IPS-20b (cell line): ENCODE data around the gene CAMK2G.

Experiments
- H3K27ac ChIP-seq: one replicate; pipeline ENCODE4 v1.5.1; 2013; ENCODE audit warnings: low read length
- H3K27me3 ChIP-seq: 2 replicates; pipeline ENCODE4 v1.6.1; 2013; ENCODE audit warnings: mild to moderate bottlenecking, low read length, inconsistent platforms; ENCODE audit not compliant: insufficient read depth
- H3K36me3 ChIP-seq: 2 replicates; pipeline ENCODE4 v1.6.1; 2013; ENCODE audit warnings: low read depth, mild to moderate bottlenecking, inconsistent platforms, low read length, moderate library complexity; ENCODE audit not compliant: insufficient read depth
- H3K4me1 ChIP-seq: 2 replicates; pipeline ENCODE4 v1.6.1; 2013; ENCODE audit warnings: mild to moderate bottlenecking, control low read depth, inconsistent platforms, low read length, moderate library complexity; ENCODE audit not compliant: insufficient read depth
- H3K4me3 ChIP-seq: 2 replicates; pipeline ENCODE4 v1.5.1; 2013; ENCODE audit warnings: mild to moderate bottlenecking, low read length, inconsistent platforms
- H3K9ac ChIP-seq: 2 replicates; pipeline ENCODE4 v1.6.1; 2013; ENCODE audit warnings: low read depth, mild to moderate bottlenecking, inconsistent platforms, low read length, moderate library complexity
- H3K9me3 ChIP-seq: 2 replicates; pipeline ENCODE4 v1.6.1; 2013; ENCODE audit warnings: mild to moderate bottlenecking, low read depth, low read length, inconsistent platforms; ENCODE audit not compliant: insufficient read depth

Gene CAMK2G

DNA sequence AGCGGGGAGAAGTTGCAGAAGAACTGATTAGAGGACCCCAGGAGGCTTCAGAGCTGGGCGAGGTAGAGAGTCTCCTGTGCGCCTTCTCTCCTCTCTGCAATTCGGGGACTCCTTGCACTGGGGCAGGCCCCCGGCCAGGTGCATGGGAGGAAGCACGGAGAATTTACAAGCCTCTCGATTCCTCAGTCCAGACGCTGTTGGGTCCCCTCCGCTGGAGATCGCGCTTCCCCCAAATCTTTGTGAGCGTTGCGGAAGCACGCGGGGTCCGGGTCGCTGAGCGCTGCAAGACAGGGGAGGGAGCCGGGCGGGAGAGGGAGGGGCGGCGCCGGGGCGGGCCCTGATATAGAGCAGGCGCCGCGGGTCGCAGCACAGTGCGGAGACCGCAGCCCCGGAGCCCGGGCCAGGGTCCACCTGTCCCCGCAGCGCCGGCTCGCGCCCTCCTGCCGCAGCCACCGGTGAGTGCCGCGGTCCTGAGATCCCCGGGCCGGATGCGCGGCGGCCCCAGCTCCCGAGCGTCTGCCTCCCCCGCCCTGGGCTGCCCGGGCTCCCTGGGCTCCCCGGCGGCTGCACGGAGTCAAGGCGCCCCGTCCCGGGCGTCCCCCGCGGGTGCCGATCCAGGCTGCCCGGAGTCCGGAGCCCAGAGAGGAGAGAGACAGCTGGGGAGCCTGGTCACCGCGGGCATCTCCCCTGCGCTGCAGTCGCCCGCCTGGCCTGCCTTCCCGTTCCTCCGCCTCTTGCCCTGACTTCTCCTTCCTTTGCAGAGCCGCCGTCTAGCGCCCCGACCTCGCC is 36.6 kb upstream of the CAMK2G start, which contains the start of gene PLAU:
Gene PLAU, plus strand, starts transcription at position 369 of the 789 bp plus-strand sequence. CDS start 424 bp downstream, outside the sequence.
- no peak within 1 kb of the TSS for H3K27ac ChIP-seq

DNA sequence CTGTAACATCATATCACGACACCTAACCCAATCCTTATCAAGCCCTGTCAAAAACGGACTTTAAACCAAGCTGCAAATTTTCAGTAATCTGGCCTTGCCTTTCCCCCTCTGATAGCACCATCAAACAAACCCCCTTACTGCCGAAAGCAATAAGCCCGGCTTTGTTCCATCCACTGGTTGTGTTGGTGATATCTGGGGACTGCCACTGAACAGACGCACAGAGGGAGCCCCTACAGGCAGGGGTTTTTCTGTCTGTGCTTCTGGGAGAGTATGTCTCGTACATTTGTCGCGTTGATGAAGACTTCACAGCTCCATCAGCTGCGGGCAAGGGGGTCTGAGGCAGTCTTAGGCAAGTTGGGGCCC is 36.0 kb upstream of the CAMK2G start:
- Histone ChIP-seq H3K9ac (peak overlapping the region; percentile 65; the same call in 1 of the 2 replicates), H3K4me3 (peak overlapping the region; percentile 88), H3K4me1 (peaks cover 38% of the 10 kb centered on the region), H3K36me3 (peaks cover 7% of the 10 kb centered on the region; the same call in 1 of the 2 replicates), H3K27me3 (peaks cover 45% of the 10 kb centered on the region), H3K27ac (no peak overlapping the region), H3K9me3 (no peaks in the 10 kb centered on the region)

More for the DNA sequence above, 36.6 kb upstream of the CAMK2G start, which contains the start of gene PLAU:
- H3K4me1 ChIP-seq: peaks cover 34% of the 10 kb centered on the region
- no peaks in the 10 kb centered on the region for H3K9me3 ChIP-seq
- peak within 1 kb of the TSS; percentile 65; the same call in 1 of the 2 replicates for H3K9ac ChIP-seq
- peaks cover 10% of the 10 kb centered on the region for H3K36me3 ChIP-seq
- H3K4me3 ChIP-seq: peak within 1 kb of the TSS; percentile 88
- H3K27me3 ChIP-seq: peaks cover 45% of the 10 kb centered on the region

DNA sequence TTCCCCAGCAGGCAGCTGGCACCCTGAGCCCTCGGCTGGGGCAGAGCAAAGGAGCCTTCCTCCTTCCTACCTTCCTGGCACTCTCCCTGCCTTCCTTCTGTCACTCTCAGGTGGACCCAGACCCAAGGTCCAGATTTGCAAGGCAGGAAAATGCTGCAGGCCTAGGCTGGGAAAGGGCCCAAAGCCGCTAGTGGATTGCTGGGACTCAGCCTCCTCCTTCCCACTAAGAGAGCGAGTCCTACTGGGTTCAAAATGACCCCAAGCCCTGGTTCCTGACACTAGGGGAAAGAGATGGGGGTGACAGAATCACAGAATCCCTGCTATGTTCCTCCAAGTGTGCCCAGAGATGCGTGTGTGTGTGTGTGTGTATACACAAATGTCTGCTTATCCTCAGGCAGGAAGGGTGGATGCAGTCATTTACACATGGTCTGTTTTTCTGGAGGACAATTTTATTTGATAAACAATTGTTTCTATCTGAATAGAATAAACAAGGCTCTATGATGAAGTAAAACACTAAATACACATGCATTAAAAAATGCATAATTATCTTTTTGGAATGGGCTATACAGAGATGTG is 35.3 kb upstream of the CAMK2G start:
- peak overlapping the region; percentile 2; the same call in 1 of the 2 replicates for H3K9ac ChIP-seq
- 0 out of 2 replicates have a peak, but pooled peaks cover under 1% of the 10 kb centered on the region for H3K36me3 ChIP-seq
- peaks cover 45% of the 10 kb centered on the region for H3K27me3 ChIP-seq
- H3K4me1 ChIP-seq: peaks cover 40% of the 10 kb centered on the region
- no peak overlapping the region for H3K27ac ChIP-seq
- no peak overlapping the region for H3K4me3 ChIP-seq
- H3K9me3 ChIP-seq: no peaks in the 10 kb centered on the region

DNA sequence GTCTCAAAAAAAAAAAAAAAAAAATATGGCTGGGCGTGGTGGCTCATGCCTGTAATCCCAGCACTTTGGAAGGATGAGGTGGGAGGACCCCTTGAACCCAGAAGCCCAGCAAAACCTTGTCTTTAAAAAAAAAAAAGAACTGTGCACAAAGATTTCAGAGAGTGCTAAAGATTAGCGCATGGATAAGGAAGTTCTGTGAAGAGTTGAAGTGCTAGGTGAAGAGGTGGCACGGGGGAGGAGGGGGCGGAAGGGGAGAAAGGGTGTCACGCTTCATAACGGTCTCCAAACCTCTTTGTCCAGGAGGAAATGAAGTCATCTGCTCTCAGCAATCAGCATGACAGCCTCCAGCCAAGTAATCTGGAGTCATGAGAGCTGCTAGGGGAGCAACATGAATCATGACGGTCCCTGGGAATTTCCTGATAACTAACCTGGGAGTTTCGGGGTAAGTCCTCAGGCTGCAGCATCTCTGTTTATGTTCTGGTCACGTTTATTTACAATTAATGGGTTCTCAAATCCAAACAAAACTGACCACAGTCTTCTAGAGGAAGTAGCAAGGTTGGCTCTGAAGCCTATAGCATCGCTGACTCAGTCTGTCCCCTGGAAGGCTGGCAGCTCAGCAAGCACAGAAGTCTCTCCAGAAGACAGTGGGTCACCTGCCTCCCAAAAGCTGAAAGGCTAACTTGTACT is 34.6 kb upstream of the CAMK2G start:
- H3K4me1 ChIP-seq: peaks cover 39% of the 10 kb centered on the region
- no peaks in the 10 kb centered on the region for H3K9me3 ChIP-seq
- no peak overlapping the region for H3K27ac ChIP-seq
- H3K9ac ChIP-seq: peak overlapping the region; percentile 2; the same call in 1 of the 2 replicates
- no peaks in the 10 kb centered on the region for H3K36me3 ChIP-seq
- H3K4me3 ChIP-seq: no peak overlapping the region
- peaks cover 45% of the 10 kb centered on the region for H3K27me3 ChIP-seq

DNA sequence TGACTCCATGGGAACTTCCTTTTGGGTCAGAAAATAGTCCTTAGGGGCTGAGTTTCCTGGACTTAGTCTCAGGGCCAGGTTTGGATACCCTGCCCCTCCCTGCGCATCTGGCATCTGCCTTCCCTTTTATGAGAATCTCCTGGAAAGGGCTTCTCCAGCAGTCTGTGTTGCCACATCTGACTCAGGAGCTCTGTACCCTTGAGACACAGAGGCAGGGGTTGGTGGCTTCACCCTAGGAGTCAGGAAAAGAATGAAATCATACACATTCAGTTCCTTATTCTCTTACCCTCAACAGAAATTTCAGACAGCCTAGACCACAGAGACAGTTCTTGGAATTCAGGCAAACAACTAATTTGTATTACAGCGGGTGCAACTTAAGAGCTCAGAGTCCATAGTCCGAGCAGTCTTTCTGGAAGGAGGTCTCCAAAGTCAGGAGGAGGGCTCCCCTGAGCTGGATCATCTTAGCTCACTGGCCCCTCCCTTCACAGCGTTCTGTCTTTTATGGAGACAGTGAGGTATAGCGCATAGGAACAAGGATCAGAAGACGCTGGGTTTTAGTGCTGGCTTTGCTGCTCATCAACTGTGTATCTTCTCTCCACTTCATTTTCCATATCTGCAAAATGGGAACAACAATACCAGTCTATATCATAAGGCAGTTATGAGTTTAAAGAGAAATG is 33.6 kb upstream of the CAMK2G start:
- peaks cover 38% of the 10 kb centered on the region for H3K27me3 ChIP-seq
- H3K9ac ChIP-seq: no peak overlapping the region
- no peaks in the 10 kb centered on the region for H3K36me3 ChIP-seq
- peaks cover 35% of the 10 kb centered on the region for H3K4me1 ChIP-seq
- H3K27ac ChIP-seq: no peak overlapping the region
- H3K4me3 ChIP-seq: no peak overlapping the region
- H3K9me3 ChIP-seq: no peaks in the 10 kb centered on the region

DNA sequence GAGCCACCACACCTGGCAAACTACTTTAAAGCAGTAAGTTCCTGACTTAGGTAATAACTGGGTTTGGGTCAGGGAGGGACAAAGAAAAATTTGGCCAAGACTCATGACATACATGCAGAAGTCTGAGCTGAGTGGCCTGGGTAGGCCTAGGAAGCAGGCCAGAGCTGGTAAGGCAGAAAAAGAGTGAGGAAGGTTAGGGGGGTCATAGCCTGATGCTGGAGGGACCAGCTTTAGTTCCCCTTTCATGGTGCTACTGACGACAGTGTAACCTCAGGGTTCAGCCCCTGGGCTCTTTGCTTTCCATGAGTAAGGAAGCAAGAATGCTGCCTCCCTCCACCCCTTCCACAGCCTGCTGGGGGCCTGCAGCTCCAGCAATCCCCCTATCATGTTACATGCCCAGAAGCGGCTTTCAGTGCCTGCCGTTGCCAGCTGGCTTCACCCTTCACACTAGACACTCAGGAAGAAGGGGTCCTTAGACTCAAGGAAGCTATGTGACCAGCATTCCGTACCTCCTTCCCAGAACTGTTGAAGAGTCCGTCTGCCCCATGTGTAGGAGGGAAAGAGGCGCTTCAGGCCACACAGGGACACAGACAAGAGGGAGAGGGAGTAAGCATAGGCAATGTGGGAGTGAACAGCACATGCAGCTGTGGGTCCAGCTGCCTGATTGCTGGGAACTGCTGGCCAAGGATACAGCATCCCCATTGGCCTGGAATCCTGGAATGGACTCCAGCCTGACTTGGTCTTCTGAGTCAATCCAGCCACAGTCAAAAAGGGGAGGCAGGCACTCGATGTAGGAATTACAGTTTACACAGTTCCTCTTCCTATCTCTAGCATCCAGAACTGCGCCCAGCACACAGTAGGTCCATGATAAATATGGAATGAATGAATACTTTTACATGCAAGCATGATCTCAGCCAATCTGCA is 32.4 kb upstream of the CAMK2G start:
- Histone ChIP-seq H3K27me3 (peaks cover 26% of the 10 kb centered on the region), H3K36me3 (no peaks in the 10 kb centered on the region), H3K4me1 (peaks cover 35% of the 10 kb centered on the region), H3K9me3 (no peaks in the 10 kb centered on the region), H3K9ac (peak overlapping the region; percentile 35; the same call in 1 of the 2 replicates), H3K4me3 (peak overlapping the region; percentile 44; the same call in 1 of the 2 replicates), H3K27ac (peak overlapping the region; percentile 82)

DNA sequence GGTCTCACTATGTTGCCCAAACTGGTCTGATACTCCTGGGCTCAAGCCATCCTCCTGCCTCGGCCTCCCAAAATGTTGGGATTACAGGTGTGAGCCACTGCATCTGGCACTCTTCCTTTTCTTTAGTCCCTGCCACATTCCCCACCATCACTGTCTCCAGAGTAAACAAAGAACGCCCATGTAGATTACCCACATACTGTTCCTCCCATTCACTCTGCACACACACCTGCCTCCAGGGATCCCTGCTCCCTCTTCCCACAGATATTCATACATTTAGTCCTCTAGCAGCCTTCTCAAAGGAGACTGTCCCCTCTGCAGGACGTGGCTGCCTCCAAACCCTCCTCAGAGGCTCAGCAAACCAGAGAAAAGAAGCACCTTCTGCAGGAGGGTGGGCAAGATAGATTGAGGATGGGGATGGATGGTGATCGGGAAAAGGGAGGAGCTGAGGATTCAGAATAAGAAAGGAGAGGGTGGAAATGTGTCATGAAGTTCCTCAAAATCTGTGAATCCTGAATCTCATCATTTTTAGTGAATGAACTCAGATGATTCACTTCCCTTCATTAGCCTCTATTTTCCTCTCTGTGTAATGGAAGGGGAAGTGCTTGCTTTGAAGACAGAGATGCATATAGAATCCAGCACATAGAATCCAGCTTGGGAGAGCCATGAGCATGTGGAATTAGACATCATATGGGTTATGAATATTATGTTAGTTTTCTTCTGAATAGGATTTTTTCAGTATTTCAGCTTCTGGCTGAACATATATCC is 31.1 kb upstream of the CAMK2G start:
- H3K27ac ChIP-seq: no peak overlapping the region
- no peaks in the 10 kb centered on the region for H3K36me3 ChIP-seq
- H3K9me3 ChIP-seq: no peaks in the 10 kb centered on the region
- H3K4me1 ChIP-seq: peaks cover 34% of the 10 kb centered on the region
- H3K4me3 ChIP-seq: no peak overlapping the region
- H3K9ac ChIP-seq: no peak overlapping the region
- peaks cover 16% of the 10 kb centered on the region for H3K27me3 ChIP-seq

DNA sequence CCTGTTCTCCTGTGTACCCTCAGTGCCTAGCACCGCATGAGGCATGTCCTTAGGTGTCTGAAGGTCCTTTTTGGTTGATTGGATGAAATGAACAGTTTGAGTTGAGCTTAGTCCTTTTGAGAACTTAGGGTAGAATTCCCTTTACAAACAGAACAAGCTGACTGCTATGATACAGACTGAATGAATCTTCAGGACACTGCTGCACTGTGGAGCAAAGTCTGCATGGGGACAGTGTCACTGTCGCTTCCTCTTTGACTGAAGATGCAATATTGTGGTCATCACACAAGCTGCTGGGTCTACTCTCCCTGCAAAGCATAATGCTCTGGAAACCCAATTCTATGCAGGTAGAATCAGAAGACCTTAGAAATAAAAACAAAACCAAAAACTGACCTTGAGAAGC is 28.0 kb upstream of the CAMK2G start:
- H3K9ac ChIP-seq: no peak overlapping the region
- H3K9me3 ChIP-seq: no peaks in the 10 kb centered on the region
- no peak overlapping the region for H3K4me3 ChIP-seq
- H3K36me3 ChIP-seq: no peaks in the 10 kb centered on the region
- H3K4me1 ChIP-seq: peaks cover 16% of the 10 kb centered on the region
- no peaks in the 10 kb centered on the region for H3K27me3 ChIP-seq
- H3K27ac ChIP-seq: no peak overlapping the region

DNA sequence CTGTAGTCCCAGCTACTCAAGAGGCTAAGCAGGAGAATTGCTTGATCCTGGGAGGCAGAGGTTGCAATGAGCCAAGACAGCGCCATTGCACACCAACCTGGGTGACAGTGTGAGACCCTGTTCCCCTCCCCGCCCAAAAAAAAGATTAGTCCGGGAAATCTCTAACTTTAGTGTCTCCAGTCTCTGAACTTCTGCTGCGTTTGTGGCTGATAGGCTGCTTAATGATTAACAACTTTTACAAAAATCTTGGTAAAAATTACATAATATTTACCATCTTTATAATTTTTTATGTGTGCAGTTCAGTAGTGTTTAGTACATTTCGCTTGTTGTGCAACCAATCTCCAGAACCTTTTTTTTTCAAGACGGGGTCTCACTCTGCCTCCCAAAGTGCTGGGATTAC is 26.9 kb upstream of the CAMK2G start:
- H3K27me3 ChIP-seq: no peaks in the 10 kb centered on the region
- no peak overlapping the region for H3K9ac ChIP-seq
- H3K36me3 ChIP-seq: no peaks in the 10 kb centered on the region
- H3K27ac ChIP-seq: no peak overlapping the region
- peaks cover 9% of the 10 kb centered on the region for H3K4me1 ChIP-seq
- no peaks in the 10 kb centered on the region for H3K9me3 ChIP-seq
- H3K4me3 ChIP-seq: no peak overlapping the region

DNA sequence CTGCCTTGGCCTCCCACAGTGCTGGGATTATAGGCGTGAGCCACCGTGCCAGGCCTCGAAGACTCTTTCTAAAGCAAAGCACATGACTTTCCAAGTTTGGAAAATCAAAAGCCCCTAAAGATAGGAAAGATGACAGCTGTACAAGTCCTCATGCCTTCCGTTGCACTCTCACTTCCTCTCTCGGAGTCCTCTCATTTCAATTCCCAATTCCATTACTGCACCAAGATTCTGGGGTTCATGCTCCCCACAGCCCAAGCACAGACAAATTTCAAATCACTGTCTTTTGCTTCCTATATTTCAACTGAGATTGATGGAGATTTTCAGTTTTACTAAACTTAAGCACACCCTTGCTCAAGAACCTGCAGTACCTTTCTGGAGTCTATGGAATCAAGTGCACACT is 25.7 kb upstream of the CAMK2G start:
- Histone ChIP-seq H3K4me3 (no peak overlapping the region), H3K4me1 (no peaks in the 10 kb centered on the region), H3K36me3 (no peaks in the 10 kb centered on the region), H3K27ac (no peak overlapping the region), H3K27me3 (no peaks in the 10 kb centered on the region), H3K9ac (no peak overlapping the region), H3K9me3 (no peaks in the 10 kb centered on the region)
